GM19239 (cell line): ENCODE results near the gene C17orf78.
A peak's percentile ranks its signal among the peaks of the same experiment; 100 is the strongest.
"Not testable (repeated sequence)": the region's sequence is repeated elsewhere in the genome, so short reads cannot be mapped to it uniquely, and the experiment has no call there.

Source experiments
- DNase-seq: peaks from one replicate; pipeline ENCODE4 v3.0.0; 2011; ENCODE audit warnings: low spot score; ENCODE audit not compliant: insufficient read length
- FAIRE-seq: peaks from 2 replicates; lab custom pipeline; 2011; peaks lifted over from hg19 to GRCh38; lab: Jason Lieb, UNC

C17orf78 gene

DNA sequence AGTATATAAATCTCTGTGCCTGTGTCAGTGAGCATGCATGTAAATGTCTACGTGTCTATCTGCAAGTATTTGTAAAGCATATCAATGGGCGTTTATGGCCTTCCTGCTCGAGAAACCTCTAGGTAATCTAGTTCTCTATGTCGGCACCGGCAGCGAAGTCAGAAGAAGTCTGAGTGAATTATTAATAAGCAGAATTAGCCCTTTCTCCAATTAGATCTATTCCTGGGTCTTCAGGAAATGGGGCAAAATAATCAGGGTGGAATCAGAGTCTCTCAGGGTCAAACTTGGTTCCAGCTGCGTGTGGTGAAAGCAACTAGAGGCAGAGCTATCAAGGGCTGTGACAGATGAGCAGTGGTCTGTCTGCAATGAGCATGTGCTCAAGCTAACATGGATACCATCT, at the start of gene C17orf78:
Gene C17orf78 (plus strand): TSS at position 280 of the 400 bp plus-strand sequence. CDS start 108 bp downstream, at position 388.
- FAIRE-seq (no peak), DNase-seq (no peak)

DNA sequence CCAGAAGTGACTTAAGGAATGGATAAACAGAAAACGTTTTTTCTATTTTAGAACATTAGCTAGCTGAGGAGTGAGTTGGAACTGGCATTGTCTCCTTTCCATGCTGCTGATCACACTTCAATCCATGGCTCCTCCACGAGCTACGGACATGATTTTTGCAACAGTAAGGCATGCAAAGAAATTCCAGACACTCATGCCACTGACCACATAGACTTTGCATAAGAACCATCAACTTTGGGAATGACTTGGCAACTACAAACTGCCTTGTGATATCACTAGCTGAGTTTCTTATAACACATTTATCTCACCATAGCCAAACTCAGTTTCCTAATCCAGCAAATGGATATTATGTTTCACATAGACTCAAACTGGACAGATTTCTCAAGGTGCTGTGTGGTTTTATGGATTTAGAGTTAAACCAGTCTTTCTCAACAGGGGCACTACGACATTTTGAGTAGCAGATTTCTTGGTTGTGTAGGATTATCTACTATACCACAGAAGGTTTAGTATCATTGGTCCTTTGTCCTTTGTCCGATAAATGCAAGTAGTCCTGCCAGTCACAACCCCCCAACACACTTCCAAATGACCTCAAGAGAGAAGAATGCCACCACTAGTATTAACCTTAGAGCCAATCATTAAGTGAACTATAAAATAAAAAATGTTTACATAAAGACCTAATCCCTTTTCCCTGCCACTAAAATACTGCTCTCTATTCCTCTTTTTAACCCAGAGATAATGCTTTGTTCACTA, 48.3 kb upstream of the C17orf78 start:
- FAIRE-seq = no peak
- no peak for DNase-seq

DNA sequence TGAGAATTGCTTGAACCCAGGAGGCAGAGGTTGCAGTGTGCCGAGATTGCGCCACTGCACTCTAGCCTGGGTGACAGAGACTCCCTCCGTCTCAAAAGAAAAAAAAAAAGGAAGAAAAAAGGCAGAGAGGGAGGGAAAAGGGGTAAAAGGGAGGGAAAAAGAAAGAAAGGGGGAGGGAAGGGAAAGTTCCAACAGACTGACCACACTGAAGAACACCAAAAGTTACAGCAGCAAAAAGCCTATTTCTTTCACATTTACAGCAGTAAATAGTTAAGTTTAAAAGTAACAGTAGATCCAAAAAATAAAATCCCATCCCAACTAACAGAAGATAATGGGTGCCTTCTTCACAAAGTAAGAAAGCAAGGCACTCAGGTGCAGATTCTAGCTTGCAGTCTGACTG, 36.9 kb upstream of the C17orf78 start:
- DNase-seq (no peak), FAIRE-seq (no peak)

DNA sequence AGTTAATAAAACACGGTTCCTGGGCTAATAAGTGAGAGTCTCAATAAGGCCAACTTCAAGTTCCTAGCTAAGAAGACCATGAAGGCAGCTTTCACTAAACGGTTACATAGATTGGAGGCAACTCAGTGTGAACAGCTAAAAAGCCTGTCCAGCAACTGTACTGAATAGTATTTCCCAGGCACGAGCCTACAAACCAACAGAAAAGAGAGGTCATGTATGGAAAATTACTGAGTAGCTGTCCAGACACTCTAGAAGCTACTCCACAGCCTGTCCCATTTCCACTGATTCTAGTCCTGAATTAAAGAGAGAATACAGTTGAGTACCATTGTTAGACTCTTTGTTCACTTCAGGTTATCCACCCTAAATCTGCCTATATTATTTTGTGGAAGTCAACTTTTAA, 36.5 kb upstream of the C17orf78 start:
- FAIRE-seq (no peak), DNase-seq (no peak)

DNA sequence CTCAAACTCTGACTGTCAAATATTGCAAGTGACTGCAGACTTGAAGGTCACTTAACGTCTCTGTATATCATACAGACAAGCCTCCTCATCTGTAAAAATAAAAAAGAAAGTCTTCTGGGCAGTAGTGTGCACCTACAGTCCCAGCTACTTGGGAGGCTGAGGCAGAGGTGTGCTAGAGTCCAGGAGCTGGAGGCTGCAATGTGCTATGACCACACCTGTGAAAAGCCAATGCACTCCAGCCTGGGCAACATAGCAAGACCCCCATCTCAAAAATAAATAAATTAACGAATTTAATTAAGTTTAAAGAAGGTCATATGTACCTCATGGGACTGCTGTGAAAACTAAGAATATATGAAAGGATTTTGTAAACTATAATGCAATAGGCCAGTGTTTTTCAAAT, 35.0 kb upstream of the C17orf78 start:
- no peak for FAIRE-seq
- no peak for DNase-seq

DNA sequence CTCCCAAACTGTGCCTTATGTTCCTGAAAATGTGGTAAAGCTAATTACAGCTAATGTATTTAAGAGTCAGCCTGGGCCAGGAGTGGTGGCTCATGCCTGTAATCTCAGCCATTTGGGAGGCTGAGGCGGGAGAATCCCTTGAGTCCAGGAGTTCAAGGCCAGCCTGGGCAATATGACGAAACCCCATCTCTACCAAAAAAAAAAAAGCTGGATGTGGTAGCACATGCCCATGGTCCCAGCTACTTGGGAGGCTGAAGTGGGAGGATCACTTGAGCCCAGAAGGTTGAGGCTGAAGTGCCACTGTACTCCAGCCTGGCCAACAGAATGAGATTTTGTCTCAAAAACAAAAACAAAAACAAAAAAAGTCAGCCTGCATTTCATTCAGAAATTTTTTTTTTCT, 33.2 kb upstream of the C17orf78 start:
- no peak for FAIRE-seq

DNA sequence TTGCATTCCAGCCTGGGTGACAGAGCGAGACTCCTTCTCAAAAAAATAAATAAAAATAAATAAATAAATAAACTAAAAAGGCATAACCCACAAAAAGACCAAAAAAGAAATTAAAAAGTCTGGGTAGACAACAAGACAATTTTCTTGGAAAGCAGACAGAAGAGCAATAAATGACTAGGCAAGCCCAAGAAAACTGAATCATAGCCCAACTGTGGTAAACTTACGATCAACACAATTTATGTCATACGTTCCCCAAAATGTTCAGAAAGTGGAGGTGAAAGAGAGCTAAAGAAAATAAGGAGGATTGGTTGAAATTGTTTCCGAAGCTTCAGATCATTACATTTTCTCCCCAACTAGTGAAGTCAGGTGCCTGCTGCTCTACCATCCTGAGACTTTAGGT, 31.3 kb upstream of the C17orf78 start:
- DNase-seq (no peak), FAIRE-seq (no peak)

More for the DNA sequence above, 33.2 kb upstream of the C17orf78 start:
- no peak for DNase-seq

DNA sequence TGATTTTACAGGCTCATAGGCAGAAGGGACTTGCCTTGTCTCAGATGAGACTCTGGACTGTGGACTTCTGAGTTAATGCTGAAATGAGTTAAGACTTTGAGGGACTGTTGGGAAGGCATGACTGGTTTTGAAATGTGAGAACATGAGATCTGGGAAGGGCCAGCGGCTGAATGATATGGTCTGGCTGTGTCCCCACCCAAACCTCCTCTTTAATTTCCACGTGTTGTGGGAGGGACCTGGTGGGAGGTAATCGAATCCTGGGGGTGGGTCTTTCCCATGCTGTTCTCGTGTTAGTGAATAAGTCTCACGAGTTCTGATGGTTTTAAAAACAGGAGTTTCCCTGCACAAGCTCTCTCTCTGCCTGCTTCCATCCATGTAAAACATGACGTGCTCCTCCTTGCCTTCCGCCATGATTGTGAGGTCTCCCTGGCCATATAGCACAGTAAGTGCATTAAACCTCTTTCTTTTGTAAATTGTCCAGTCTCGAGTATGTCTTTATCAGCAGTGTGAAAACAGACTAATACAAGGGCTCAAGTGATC, 28.9 kb upstream of the C17orf78 start:
- not testable (repeated sequence) for FAIRE-seq, DNase-seq

DNA sequence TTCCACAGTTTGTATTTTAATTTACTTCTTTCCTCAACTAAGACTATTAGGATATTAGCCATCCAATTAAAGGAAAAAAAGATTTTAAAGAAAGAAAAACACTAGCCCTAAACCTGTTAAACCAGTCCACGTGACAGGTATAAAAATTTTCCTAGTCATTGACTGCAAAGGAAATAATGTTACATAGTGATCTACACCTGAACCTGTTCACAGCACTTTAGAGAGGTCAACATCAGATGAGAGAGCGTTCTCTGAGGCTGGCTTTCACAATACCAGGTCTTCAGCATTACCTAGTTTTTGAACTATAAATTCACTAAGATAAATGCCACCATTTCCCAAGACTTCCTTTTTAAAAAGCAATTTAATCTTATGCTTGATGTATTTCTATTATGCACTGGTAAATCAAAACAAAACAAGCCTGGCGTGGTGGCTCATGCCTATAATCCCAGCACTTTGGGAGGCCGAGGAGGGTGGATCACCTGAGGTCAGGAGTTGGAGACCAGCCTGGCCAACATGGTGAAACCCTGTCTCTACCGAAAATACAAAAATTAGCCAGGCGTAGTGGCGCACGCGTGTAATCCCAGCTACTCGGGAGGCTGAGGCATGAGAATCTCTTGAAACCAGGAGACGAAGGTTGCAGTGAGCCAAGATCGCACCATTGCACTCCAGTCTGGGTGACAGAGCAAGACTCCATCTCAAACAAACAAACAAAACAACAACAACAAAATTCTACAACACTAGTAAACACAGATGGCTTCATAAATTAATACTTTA, 18.8 kb upstream of the C17orf78 start:
- not testable (repeated sequence) for DNase-seq, FAIRE-seq

DNA sequence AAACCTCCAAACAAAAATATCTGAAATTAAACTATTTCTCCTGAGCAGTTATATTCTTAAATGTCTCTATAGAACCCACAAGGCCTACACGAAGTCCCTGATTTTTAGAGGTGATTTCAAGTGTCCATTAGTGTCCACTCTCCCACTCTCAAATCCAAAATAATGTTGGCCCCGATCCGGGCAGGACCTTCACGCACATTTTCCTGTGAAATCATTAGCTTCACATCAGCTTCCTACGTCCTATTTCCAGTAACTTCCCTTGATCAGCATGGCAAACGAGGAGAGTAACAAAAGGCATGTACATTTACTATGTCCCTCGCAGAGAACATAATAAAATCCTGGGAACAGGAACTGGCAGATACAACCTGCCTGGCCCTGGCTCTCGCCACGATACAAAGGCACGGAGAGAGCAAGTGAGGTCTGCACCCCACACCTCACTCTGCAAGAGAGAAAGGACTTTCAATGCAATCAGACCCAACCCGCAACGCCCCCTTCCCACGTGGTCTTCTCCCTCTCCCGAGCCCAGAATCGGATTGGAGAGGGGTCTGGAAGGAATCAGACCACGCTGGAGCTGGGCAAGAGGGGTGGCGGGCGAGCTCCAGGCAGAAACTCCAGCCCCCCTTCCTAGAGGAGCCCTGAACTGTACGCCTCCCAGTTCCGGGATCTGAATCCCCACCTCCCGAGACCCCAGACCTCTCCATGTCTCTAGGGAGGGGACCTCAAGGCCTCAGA, 17.5 kb upstream of the C17orf78 start:
- DNase-seq (peak; percentile 46), FAIRE-seq (no peak)

DNA sequence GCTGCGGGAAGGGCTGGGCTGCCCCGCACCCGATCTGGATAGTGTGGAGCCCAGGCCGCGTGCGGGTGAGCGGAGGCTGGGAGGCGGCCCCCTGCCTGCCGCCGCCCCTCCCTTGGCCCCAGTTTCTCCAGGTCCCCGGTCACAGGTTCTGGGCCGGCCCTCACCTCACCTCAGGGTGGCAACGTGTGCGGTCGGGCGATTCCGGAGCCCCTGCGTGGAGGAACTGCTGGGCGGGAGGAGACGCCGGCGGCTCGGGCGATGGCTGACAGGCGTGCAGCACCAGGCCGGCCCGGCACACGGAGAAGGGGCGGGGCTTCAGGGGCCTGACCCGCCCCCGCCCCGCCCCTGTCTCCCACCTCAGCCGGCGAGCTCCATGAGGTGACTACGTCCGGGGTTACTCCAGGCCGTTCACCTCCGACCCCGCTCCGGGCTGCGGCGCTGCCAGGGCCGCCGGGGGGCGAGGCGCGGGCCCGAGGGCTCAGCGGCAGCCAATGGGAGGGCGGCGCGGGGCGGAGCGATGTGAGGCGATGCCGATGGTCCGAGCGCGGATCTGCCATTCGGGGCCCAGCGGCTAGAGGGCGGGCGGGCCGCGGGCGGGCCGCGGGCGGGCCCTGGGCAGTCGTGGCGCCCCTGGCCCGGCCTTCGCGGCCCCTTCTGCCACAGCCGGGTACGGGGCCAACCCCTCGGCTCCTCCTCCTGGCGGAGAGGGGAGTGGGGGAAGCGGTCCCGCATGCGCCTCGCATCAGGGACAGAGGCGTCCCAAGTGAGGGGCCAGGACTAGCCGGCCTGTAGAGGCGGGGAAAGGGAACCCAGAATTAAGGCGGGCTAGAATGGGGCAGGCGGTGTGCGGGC, 16.7 kb upstream of the C17orf78 start:
- FAIRE-seq = no peak
- DNase-seq = peak; percentile 96

DNA sequence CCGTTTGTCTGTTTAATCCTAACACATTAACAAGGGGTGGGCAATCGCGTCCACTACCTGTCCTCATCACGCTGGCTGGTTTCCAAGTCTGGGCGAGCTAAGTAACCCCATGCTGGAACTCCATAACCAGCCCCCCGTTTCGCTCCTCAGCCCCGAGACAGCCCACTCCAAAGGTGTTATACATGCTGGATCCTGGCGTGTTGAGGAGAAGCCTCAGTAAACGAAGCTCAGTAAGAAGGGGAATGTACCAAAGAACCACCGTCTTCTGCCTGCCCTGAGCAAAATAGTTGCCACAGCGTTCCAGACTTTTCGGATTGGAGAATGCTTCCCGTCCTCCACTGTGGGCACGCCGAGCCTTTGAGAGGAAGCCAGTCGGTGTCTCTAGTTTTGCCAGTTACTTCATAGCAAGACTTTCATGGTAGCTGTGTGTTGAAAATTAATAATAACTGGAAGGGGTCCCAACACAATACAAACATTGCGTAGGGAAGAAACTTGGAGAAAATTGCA, 16.1 kb upstream of the C17orf78 start:
- DNase-seq = no peak

DNA sequence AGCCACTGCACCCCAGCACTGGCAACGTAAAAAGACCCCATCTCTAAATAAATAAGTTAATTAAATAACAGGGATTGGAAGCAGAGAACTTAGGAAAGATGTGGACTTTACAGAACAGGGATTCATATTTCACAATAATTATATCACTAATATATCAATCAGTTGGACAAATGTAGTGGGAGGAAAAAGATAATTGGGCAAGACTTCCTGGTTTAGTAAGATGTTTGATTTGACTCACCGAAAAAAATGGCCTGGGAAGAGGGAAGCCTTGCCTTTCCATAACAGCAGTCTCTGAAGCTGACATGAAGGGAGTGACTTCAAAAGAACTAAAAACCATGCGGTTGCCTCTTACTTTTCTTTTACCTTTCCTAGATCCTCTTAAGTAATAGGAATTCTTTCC, 15.2 kb upstream of the C17orf78 start:
- no peak for FAIRE-seq

More for the DNA sequence above, 16.1 kb upstream of the C17orf78 start:
- no peak for FAIRE-seq

DNA sequence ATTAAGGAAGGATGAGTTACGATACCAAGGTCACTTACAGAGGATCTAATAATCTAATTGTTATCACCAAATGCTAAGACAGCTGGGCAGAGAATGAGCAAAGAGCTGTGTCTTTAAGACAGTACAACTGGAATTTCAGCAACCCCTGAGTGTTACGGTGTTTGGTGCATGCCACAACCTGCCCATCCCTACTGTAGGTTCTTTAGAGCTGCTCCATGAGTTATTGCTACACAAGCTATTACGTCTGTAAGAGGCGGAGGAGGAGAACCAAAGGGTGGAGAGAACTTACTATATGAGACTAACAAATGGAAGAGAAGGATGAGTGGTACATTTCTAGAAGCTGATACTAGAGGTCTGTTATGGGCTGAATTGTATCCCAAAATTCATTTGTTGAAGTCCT, 14.2 kb upstream of the C17orf78 start:
- no peak for DNase-seq
- FAIRE-seq = no peak

More for the DNA sequence above, 15.2 kb upstream of the C17orf78 start:
- no peak for DNase-seq

DNA sequence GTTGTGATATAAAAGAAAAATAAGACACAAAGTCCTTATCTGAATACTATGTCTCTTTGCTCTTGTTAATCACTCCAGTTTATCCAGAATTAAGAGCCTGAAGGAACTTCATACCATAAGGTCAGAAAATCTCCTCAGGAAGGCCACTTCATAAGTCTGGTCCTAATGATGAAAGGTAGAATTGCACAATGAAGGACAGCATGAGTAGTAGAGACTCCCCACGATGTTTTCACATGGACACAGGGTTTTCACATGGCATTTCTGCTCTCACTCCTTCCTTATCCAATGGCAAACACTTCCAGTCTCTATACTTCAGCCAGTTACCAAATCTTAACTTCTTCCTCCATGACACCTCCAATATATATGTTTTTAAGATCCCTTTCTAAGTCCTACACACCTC, 10.2 kb upstream of the C17orf78 start:
- DNase-seq = no peak
- no peak for FAIRE-seq

DNA sequence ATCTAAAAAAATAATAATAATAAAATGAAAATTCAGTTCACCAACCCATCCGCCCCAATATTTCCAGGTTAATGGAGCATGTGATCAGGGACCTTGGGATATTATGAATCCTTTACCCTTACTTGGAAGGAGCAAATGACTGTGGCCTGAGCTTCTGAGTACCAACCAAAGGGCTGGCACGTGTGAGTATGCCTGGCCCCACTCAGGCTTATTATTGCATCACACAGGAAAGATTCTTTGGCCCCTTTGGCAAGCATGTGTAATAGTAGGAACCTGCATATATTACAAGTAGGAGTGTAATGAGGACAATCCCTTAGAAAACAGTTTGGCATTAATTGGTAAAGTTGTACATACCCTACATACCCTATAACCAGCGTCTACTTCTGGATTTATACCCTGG, 7.2 kb upstream of the C17orf78 start:
- no peak for FAIRE-seq
- DNase-seq = no peak

DNA sequence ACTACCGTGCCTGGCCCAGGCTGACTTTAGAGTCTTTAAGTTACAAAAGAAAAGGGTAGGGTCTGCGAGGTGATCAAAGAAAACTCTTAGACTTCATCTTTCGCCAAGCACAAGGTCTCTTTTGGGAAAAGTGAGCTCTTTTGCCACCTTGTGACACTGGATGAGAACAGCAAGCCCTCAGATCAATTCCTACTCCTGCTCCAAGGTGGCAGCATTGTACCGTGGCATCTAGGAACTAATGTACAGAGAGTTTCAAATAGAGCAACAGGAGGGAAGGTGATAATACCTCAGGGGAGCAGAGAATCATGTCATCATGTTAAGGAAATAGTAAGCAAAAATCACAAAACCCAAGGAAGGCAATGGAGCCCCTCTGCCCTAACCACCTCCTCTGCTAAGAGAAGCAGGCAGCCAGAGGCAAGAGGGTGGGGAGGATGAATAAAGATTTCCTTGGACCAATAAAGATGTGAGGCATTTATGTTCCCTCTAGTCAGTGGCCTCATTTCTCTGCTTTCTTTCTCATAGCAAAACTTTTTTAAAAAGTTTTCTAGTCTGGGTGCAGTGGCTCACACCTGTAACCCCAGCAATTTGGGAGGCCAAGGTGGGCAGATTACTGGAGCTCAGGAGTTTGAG, 2.1 kb upstream of the C17orf78 start:
- DNase-seq (peak; percentile 65), FAIRE-seq (no peak)

DNA sequence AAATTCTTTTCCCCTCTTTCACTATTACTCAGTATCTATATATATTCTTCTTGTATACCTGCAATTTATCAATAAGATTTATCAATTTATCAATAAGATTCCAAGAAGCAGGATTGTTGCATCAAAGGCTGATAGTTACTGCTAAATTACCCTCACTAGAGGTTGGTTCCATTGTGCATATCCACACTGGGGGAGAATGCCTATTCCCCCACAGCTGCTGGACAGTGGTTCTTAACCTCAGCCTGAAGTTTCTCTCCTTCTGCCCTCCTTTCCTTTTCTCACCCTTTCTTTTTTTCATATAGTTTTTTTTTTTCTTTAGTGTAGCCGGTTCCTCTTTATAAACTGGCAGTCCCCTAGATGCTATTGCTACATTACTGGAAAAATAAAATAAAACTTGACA, 6.3 kb downstream of the C17orf78 start:
- no peak for FAIRE-seq
- no peak for DNase-seq

DNA sequence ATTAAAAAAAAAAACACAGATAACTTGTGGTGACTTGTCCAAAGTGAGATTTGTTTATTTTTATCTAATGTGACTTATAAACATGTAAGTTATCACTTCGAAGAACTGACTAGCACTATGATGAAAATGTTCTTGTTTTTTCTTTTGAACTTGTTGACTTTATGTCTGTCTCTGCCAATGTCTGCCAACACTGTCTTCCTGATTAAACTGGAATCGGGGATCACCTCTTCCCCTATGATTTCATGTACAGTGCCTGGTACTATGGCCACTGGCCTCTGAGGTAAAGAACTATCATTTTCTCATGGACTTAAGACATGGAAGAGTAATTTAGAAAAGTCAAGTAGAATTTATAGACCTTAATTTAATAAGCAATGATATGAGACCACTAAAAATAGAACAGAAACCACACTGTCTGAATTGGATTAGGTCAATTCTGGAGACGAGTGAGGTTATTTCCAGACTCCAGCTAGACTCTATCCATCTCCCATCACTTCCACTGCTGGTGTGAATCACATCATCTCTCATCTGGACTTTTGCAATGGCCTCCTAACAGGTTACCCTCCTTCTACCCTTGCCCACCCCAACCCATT, 8.9 kb downstream of the C17orf78 start:
- FAIRE-seq (no peak), DNase-seq (no peak)
